ENCODE measurements around the gene PIP5K1A. TPM values are rescaled to one million over a fixed set of nuclear protein-coding genes. Genes with fewer than 3 reads are reported as not detected.
A peak's percentile ranks its signal among the peaks of the same experiment; 100 is the strongest.

PIP5K1A gene
- total RNA-seq, 6 donors from 2014 or later = 37.2 to 94.3 (median 70.6) TPM

- ATAC-seq (ENCODE audit: low FRiP score in 2 of 2) = peak; percentile 96 to 99
- 1% methylated on average over 37 to 42 of the region's 42 CpGs for WGBS, 2 donors
- Histone ChIP-seq H3K4me1 (peaks cover 12 to 26% (median 16%) of the 10 kb centered on the region in 4 donors), H3K27ac (peak within 1 kb of the TSS; percentile 69 to 91 (median 86)), H3K36me3 (peaks cover 9 to 11% (median 10%) of the 10 kb centered on the region in 4 donors), H3K4me3 (peak within 1 kb of the TSS; percentile 75 to 88 (median 82)), H3K9me3 (no peaks in the 10 kb centered on the region), H3K27me3 (no peaks in the 10 kb centered on the region)
- DNase-seq = peak; percentile 90 to 94
- TF ChIP-seq EP300 (IDR thresholded peaks at IDR 0.05) (peak in 1 of 4 donors; percentile 71), CTCF (IDR thresholded peaks at IDR 0.05) (peak in 5 of 6 experiments; percentile 30 to 61 (median 41)), POLR2AphosphoS5 (IDR thresholded peaks at IDR 0.05) (peak; percentile 56 to 88), POLR2A (IDR thresholded peaks at IDR 0.05) (peak in 3 of 4 donors; percentile 32 to 68 (median 43))
Measured at GRCh38 chr1:151189637-151190445, 8.5 kb upstream of the PIP5K1A start, which contains the start of gene VPS72. VPS72 (minus strand) TSS chr1:151190197; CDS start chr1:151190121, 76 bp downstream.

- peaks cover 13 to 40% (median 24%) of the 10 kb centered on the region in 4 donors for H3K4me1 ChIP-seq
- H3K36me3 ChIP-seq = no peaks in the 10 kb centered on the region
- WGBS, 2 donors = 74 to 78% methylated on average over 7 of the region's 7 CpGs
- no peak for ATAC-seq (ENCODE audit: low FRiP score in 2 of 2)
- no peak for DNase-seq
- no peak overlapping the region for H3K4me3 ChIP-seq
- no peak overlapping the region for H3K27ac ChIP-seq
- H3K9me3 ChIP-seq = no peaks in the 10 kb centered on the region
- no peaks in the 10 kb centered on the region for H3K27me3 ChIP-seq
- no peak for TF ChIP-seq POLR2A (IDR thresholded peaks at IDR 0.05)
- no peak for TF ChIP-seq EP300 (IDR thresholded peaks at IDR 0.05)
- TF ChIP-seq CTCF (IDR thresholded peaks at IDR 0.05) = no peak
- no peak for TF ChIP-seq POLR2AphosphoS5 (IDR thresholded peaks at IDR 0.05)
Measured at GRCh38 chr1:151192047-151192446, 6.3 kb upstream of the PIP5K1A start.

GRCh38 chr1:151193304-151193703, 5.0 kb upstream of the PIP5K1A start:
- TF ChIP-seq CTCF (IDR thresholded peaks at IDR 0.05) (no peak), POLR2A (IDR thresholded peaks at IDR 0.05) (no peak), EP300 (IDR thresholded peaks at IDR 0.05) (no peak)
- ATAC-seq (ENCODE audit: low FRiP score in 2 of 2) = no peak
- Histone ChIP-seq H3K4me1 (peaks cover 18 to 40% (median 26%) of the 10 kb centered on the region in 4 donors), H3K27ac (no peak overlapping the region), H3K27me3 (no peaks in the 10 kb centered on the region), H3K9me3 (no peaks in the 10 kb centered on the region), H3K4me3 (no peak overlapping the region), H3K36me3 (no peaks in the 10 kb centered on the region)
- DNase-seq = no peak
- WGBS, 2 donors = 64 to 79% methylated on average over 6 of the region's 6 CpGs

- TF ChIP-seq CTCF (IDR thresholded peaks at IDR 0.05) = no peak
- TF ChIP-seq EP300 (IDR thresholded peaks at IDR 0.05) = no peak
- no peak for ATAC-seq (ENCODE audit: low FRiP score in 2 of 2)
- Histone ChIP-seq H3K27me3 (no peaks in the 10 kb centered on the region), H3K36me3 (no peaks in the 10 kb centered on the region), H3K4me1 (peaks cover 12 to 35% (median 20%) of the 10 kb centered on the region in 4 donors), H3K9me3 (no peaks in the 10 kb centered on the region), H3K4me3 (no peak overlapping the region), H3K27ac (peak overlapping the region in 1 of 4 donors; percentile 77)
- no peak for DNase-seq
- 77 to 95% methylated on average over 1 of the region's 1 CpG for WGBS, 2 donors
Measured at GRCh38 chr1:151193856-151194255, 4.5 kb upstream of the PIP5K1A start.
